HG02970 (cell line): ENCODE results near the gene SERTM2.

ENCODE experiments used
- ATAC-seq: cut with Tn5 transposase; IDR thresholded peaks from one replicate; pipeline ENCODE4 v1.9.1; 2021; ENCODE audit warnings: mild to moderate bottlenecking, moderate library complexity, moderate number of reproducible peaks; ENCODE audit not compliant: unreplicated experiment, low FRiP score

The SERTM2 gene

GRCh38 chrX:111555406-111555958 lies 44.0 kb downstream of the SERTM2 start:
- ATAC-seq, result no peak

- ATAC-seq, result no peak
These were observed 49.4 kb downstream of the SERTM2 start for GRCh38 chrX:111560801-111561200.

GRCh38 chrX:111561851-111562250 lies 50.4 kb downstream of the SERTM2 start:
- no peak for ATAC-seq

GRCh38 chrX:111567542-111568255 lies 56.3 kb downstream of the SERTM2 start:
- no peak for ATAC-seq

- ATAC-seq, result no peak
These were observed 56.9 kb downstream of the SERTM2 start for GRCh38 chrX:111568354-111568753.

- no peak for ATAC-seq
These were observed 57.4 kb downstream of the SERTM2 start for GRCh38 chrX:111568817-111569216.
